Measurements from ENCODE around the gene CES3.

DNA sequence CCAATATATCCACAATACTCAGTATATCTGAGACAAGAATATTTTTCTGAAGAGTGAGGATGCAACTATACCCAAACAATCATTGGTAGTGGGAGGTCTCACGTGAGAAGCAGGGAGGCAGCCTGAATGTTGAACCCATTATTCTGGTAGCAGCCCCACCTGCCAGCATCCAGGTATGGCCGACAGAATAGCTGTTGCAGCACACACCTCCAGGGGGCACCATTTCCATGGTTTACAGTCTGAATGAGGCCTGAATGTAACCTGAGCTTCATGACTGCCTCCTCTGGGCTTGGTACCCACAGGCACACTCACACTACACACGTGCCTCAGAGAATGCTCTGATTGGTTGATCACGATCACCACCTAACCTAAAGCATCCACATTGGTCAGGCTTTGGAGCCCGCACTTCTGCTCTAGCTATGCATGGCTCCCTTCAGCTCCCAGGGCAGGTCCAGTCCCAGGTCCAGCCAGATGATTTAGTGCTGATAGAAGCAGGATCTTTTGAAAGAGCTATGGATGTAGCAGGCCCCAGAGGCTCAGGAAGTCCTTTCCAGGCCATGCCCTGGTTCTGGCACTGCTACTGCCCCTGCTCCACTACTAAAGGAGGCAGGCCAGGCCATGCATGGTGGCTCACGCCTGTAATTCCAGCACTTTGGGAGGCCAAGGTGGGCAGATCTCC lies 56.9 kb downstream of the CES3 start:
- no peak for TF ChIP-seq POLR2A (IDR thresholded peaks at IDR 0.05; ENCODE audit: low read depth, low read length)
- TF ChIP-seq POLR2AphosphoS5 (IDR thresholded peaks at IDR 0.05; ENCODE audit: low read depth, low read length): no peak
